CD4-positive, alpha-beta T cell treated with Interleukin-6 for 4 hours (primary cell): ENCODE data around the gene ARMH4.
"Not testable (repeated sequence)": the region's sequence is repeated elsewhere in the genome, so short reads cannot be mapped to it uniquely, and the experiment has no call there.

Experiments used
- DNase-seq: peaks from one replicate; pipeline ENCODE4 v3.0.0-alpha.2; 2020; ENCODE audit warnings: mixed read lengths

ARMH4 gene

DNA sequence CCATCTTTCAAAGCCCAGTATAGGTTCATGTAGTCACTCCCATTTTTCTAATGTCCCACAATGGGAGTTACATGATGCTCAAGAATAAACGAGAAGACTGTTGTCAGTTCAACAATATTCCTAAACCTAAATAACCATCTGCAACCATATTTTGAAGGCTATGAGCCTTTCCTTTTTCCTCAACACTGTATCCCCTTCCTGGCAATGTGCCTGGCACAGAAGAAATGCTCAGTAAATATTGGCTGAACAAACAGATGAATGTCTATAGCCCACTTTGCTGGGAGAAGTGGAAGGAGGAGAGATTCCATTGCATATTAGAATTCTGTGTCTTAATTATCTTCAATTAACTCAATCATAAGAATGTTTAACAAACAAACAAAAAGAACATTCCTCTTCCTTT lies 6.1 kb downstream of the ARMH4 start:
- no peak for DNase-seq

DNA sequence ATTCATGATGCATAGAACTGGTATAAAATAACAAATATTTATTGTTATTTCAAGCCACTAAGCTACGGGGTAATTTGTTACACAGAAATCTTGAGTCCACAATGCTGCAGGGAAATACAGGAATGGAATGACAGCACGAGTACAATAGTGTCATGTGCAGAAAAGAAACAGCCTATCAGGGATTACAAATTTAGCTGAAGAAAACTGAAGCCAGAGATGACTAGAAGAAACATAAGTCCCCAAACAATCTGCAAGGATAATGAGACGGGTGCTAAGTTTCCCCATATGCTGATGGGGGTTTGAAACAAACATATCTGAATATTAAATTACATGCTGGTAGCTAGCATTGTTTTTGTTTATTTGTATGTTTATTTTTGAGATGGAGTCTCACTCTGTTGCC lies 8.9 kb downstream of the ARMH4 start:
- DNase-seq, result no peak

DNA sequence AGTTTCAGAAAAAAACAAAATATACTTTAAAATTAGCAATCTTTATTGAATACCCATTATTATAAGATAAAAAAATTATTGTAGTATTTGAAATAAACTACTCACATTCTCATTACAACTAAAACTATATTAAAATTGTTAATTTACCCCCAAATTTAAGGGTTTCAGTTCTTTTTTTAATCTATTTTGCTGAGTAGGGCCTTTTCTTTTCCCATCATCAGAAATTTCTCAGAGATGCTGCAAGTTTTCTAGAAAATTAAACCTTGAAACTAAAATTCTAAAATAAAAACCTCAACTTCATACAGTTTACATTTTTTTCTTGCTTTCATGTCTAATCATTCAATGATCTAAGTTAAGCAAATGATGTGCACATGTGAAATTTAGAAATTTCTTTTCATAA lies 10.1 kb downstream of the ARMH4 start:
- DNase-seq, result no peak

DNA sequence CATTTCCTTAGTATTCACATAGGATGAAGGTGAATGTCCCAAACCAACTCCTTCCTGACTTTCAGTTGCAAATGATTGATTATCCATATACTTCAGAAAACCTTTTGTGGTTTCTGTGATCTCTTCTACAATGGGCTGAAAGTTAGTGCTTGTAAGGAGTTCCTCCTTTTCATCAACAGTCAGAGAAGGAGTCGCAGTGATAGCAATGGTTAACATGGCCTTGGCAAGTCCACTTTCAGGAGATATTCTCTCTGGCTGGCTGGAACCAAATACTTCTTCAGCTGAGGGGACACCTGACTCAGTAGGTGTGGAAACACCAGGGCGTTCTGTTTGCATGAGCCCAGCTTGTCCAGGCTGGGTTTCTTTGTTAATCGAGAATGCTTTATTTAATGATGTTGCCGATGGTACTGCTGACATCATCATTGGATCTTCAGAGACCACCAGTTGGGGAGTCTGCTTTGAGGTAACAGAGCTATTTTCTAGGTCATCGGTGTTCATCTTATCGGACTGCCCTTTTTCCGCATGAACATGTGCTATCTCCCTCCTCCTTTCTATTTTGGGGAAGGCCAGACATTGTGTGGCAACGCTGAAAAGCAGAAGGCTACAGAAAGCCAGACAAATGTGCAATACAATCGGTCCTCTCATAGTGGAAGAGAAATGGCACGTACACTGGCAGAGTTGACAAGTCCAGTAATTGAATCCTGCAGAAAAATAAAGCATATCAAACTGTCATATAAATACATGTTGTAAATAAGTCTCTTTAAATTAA lies 13.1 kb downstream of the ARMH4 start:
- no peak for DNase-seq

DNA sequence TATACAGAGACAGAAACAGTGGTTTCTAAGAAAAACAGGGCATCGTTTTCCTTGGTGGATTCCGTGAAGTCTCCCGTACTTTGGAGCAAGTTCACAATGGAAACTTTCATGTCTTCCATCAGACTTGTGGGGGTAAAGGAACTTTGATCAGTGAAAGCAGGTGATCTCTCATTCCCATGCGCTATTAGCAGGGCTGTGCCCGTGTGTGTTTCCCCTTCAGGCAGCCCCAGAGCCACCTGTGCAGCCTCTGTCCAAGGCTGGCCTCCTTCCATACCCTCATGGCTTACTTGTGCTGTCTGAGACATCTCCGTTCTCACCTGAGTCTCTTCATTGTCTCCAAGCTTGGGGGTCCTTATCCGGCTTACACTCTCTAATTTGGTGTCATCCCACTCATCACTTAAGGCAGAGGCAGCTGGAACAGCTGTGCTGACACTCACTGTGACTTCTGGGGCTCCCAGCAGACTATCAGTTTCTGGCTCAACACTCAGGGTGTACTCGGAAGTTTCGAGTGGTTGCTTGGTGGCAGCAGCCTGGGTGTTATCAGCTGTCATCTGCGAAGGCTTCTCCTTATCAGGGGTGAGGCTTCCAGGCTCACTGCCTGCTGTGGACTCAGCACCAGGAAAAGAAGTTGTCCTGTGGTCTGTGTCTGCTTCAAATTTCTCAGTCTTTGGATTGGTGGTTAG lies 13.8 kb downstream of the ARMH4 start:
- DNase-seq, result no peak

DNA sequence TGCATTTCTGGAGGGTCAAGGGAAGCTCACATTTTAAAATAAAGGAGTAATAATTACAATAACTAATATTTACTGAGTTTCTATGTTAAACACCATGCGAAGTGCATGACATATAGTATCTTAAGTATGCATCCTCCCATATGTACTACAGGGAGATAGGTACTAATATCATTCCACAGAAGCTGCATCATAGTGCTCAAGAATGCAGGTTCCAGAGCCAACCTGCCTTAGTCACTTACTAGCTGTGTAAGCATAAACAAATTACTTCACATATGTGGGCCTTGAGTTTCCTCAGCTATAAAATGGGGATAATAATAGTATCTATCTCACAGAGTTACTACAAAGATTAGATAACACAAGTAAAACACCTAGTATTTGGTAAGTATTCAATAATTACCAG lies 18.3 kb downstream of the ARMH4 start:
- no peak for DNase-seq

DNA sequence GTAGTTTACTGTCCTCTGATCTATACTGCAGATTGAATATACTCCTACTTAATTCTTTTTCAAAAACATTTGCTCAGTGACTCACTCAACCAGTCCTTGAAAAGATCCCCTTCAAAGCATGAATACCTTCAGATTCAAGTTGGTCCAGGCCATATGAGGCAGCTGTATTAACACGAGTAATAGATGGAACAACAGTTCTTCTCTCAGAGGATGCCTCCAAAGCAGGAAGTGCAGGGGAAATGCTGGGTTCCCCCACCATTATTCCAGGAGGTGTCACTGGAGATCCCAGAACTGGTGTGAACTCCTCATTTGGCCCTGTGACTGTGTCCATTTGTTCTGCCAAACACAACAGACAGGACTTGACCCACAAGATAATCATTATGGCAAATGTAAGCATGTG lies 20.6 kb downstream of the ARMH4 start:
- no peak for DNase-seq

DNA sequence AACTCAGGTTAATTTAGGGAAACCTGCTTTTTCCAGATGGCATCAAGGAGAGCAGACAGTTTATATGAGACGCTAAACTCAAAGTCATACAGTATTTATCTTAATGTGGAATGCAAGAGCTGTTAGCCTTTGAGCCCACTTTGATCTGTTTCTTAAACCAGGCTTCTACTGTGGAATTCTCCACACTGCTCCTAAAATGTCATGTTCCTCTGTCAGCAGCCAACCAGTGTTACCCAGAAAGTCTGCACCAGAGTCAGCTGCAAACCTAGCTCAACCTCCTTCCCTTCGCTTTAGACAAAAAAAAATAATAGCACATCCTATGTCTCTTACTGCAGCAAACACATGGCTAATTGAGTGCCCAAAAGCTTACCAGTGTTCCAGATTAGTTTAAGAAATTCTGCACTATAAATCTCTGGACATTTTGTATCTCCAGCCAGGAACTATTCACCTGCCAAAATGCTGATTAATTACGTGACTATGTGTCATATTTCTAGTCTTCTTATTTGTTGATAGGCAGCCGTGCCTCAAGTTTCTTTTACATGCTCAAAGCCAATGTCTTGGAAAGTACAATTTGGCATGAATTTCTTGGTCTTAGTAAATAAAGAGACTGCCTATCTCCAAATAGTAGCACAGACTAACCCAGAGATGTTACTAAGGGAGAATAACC lies 21.8 kb downstream of the ARMH4 start:
- no peak for DNase-seq

DNA sequence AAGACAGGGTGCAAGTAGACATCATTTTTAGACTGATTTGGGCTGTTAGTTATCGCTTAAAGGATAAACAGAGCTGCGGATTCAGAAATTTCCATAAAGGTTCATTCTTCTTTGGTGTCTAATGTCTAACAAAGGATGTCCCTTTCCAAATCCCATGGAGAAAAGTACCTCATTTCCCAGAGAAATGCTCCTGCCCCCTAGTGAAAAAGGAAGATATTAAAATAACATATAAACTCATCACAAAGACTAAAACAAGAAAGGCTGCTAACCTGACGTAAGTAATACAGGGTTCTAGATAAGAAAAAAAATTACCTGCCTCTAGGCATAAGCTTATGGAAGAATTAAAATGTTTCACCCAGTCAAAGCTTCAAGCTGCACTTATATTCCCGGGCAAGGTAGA lies 22.8 kb downstream of the ARMH4 start:
- DNase-seq, result no peak

DNA sequence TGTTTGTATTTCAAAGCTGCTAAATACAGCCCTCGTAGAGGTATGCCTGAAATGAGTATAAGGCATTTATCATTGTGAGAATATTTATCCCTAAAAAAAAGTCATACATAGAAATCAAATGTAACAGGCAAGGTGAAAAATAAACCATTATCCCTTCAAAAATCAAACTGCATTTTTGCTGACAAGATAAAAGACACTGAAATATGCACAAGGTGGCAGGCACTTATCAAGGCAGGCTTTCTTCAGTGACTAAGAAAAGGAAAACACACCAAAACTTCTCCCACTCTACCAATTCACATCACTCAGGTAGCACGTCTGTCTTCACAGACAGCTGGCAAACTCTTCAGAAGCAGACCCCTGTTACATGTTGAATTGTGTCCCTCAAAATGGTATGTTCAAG lies 23.6 kb downstream of the ARMH4 start:
- DNase-seq, result no peak

DNA sequence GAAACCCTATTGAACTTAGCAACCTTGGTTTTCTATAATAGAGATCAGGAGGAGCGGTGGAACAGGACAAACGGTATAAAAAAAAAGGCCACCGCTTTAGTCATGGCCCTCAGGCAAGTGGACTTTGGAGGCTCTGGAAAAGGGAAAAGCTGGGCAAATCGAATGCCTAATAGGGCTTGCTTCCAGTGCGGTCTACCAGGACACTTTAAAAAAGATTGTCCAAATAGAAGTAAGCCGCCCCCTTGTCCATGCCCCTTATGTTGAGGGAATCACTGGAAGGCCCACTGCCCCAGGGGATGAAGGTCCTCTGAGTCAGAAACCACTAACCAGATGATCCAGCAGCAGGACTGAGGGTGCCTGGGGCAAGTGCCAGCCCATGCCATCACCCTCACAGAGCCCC lies 29.5 kb downstream of the ARMH4 start:
- not testable (repeated sequence) for DNase-seq

DNA sequence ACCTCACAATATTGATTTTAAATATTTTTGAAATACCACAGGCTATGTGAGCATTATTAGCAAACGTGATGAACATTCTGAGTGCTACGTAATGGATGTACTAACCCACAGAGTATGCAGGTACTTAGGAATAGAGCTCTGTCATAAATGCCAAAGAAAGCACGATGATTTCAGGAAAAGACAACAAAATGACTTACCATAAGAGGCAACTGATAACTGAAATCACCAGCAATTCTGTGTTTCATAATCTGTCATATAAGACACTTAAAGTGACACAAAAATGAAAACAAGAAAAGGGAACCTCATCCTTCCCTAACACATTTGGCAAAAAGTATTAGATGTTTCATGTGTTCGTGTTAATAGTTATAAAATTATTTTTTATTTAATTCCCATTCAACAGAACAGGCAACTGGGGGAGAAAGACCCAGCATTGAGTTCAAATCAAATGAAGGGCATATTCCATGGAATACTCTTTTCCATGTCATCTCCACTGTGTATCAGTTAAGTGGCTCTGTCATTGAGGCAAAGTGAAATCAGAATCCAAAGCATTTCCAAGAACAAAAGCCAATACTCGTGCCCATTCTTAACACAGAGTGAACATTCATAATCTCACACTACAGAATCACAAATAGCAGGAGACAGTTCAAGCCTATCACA lies 30.4 kb downstream of the ARMH4 start:
- no peak for DNase-seq

DNA sequence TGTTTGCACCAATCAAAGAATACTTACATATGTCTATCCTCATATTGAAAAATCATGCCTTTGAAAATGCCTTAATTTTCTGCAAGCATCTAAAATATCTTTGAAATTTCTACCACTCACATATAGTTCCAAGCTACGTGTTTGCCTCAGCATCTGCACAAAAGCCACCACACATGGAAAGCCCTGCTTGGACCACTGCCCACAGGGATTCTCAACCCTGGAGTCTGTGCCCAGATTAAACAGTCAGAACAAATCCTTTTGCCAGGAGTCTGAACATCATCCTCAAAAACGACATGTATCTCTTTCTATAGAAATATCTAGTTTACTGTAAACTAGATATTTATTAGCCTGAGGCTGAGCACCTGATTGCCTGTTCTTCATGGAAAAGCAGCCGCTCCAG lies 32.6 kb downstream of the ARMH4 start:
- DNase-seq, result no peak

DNA sequence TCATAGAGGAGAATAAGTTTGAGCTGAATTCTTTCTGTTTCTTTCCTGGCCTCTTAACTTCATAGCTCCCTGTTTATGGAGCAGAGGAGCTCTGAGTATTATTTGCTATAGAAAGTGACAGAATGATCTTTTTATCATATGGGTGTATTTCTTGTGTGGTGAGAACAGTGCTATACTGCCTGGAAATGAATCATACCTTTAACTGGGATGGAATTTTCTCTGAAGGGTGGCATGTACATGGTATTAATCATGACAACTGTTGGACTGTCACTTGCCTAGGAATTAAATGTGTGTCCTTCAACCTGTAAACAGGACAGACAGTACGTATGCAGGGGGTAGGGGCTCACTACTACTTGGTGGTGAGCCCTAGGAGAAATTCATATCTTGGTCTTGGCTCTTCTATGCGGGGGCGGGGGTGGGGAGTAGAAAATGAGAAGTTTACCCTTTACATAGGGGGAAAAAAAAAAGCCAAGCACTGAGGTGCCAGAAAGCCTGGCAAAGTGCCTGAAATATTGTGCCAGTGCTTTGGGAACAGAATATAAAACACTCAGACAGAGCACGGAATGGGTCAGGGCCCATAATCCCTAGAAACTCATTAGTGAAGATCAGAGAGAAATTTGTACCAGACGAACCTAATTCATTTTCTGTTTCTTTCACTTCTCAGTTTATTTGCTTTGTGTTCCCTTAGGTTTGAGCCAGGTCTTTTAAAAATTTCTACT lies 33.8 kb downstream of the ARMH4 start:
- DNase-seq, result no peak

DNA sequence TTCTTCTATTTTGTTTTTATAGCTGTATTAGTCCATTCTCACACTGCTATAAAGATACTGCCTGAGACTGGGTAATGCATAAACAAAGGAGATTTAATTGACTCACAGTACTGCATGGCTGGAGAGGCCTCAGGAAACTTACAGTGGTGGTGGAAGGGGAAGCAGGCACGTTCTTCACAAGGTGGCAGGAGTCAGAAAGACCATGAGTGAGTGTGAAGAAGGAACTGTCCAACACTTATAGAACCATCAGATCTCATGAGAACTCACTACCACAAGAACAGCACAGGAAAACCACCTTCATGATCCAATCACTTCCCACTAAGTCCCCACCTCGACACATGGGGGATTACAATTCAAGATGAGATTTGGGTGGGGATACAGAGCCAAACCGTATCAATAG lies 42.3 kb downstream of the ARMH4 start:
- no peak for DNase-seq

DNA sequence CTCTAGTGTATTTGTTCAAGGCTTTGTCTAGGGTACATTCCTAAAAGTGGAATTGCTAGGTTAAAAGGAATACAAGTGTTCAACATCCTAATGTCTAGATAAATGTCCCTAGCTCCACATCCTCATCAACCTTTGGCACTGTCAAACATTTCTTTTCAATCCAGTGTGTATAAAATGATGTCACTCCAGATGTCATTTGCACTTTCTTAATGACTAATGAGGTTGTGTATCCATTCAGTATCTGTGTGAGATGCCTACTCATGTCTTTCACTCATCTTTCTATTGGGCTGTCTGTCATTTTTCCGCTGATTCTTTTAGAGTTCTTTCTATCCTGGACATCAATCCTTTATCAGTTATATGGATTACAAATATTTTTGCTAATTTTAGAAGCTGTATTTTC lies 43.3 kb downstream of the ARMH4 start:
- no peak for DNase-seq

DNA sequence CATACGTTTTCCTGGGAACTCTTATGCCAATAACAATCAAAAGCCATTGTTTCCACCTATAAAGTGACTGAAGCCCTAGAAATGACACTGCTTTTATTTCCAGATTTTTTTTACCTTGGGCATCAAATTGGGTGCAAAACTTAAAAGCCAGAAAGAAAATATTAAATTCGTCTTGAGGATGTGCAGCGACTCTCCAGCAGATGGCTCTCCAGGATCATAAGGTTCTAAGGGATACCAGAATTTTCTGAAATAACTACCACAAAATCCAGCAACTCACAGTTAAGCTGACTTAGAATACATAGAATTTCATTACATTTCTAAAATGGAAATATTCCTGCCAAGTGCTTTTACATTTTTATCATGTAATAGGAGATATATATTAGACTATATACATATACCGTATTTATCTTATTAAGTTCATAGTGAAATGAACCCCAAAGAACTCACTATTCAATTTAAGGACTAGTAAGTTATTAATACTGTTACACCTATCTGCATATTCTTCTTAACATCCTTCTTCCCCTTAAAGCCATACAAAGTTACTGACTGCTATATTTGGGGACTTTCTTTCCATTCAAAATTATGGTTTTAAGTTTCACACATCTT lies 44.0 kb downstream of the ARMH4 start:
- peak; percentile 40 for DNase-seq

DNA sequence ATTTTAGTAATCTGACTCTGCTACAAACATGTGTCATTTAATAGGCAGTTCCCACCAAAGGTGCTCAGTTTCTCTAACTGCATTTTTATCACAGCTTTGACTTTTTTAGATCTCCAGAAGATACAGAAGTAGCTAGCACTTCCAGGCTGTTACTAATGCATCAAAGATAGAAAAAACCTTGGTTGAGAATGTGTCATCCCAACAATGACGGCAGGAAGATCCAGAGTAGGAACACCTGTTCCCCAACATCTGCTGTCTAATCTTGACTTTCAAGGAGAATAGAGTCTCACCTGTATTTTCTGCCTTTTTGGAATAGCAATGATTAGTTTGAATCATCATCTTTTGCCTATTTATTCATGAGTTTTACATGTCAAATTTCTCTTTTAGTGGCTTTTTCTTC lies 45.0 kb downstream of the ARMH4 start:
- no peak for DNase-seq

DNA sequence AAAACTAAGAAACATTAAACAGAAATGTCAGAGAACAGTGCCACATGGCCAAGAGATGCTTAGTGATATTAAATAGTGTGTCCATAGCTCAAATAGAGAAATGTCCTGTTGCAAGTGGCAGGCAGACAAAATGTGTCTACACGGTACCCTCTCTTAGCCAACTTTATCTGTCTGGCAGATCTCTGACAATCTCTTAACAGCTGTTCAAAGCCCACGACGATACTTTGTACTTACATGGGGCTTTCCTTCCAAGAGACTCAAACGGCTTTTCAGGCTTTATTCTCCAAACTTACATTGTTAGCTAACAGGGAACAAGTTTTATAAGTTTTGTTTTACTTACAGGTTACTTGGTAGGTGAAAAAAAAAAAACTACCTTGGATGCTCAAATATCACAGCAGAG lies 45.6 kb downstream of the ARMH4 start:
- no peak for DNase-seq

DNA sequence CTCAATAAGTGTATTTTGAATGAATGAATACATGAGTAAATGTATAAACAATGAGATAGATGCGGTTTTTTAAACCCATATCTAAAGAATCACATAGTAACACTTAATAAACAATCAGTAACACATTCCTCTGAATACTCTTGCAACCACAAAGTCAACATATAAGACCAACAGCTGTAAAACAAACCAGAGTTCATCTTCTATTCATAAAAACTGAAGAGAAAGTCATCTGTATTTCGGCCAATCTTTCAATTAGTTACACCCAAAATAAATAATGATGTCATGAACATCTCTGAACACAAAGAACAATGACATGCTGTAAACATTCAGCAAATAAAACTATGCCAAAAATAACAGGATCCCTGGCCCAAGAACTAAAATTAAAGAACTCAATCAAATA lies 47.2 kb downstream of the ARMH4 start:
- DNase-seq, result no peak

DNA sequence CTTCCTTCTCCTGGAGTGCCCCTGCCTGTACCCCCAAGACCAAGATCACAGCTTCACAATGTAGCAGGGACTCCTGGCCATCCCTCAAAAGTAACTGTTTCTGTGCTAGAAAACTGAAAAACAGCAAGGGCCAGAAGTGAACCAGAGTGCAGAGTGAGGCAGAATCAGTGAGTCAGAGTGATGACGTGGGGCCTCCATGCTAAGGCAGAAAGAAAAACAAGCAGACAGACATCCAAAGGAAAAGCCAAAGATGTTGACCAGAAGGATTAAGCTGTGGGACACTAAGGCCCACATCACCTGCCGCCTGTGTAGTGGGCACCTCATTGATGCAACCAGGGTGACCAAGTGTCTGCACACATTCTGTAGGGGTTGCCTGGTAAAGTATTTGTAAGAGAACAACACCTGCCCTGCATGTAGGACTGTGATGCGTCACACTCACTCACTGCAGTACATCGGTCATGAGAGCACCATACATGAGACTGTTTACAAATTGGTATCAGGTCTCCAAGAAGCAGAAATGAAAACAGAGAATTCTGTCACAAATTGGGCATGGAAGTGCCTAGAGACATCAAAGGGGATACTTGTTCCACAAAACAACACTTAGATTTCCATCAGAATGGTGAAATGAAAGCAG lies 51.2 kb downstream of the ARMH4 start:
- no peak for DNase-seq

DNA sequence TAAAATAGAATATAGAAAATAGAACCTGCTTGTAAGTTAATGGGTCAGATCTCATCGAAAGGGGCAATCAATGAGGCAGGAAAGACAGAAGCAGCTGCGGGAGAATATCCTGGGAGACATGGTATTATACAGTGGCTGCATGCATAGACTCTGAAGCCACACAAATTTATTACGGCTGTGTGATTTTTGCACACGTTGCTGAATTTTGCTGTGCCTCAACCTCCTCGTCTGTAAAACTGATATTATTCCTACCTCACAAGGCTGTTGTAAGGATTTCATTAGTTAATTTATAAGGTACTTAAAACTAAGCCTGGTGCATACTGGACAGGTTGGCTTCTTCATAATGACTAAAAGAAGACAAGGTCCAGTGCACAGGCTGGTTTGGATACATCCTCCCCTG lies 52.3 kb downstream of the ARMH4 start:
- no peak for DNase-seq
